ENCODE results near the gene MRPL11. TPM values are rescaled to one million over a fixed set of nuclear protein-coding genes. Genes with fewer than 3 reads are reported as not detected.
A peak's percentile ranks its signal among the peaks of the same experiment; 100 is the strongest.

Gene MRPL11
- total and polyA plus RNA-seq, 2 of the 13 experiments (the other 11 are each of a cell fraction or from before 2014, with no cell fraction given), result 72.9 to 176 TPM

GRCh38 chr11:66421492-66422205 lies 17.0 kb downstream of the MRPL11 start (continued):
- peak; percentile 100 for TF ChIP-seq ZNF878 (CRISPR knock-in tag; IDR thresholded peaks at IDR 0.05)
- peak; percentile 100 for TF ChIP-seq CBFB (CRISPR knock-in tag; IDR thresholded peaks at IDR 0.05)
- peak; percentile 100 for TF ChIP-seq ZNF572 (CRISPR knock-in tag; IDR thresholded peaks at IDR 0.05)
- peak; percentile 100 for TF ChIP-seq NFATC3 (CRISPR knock-in tag; IDR thresholded peaks at IDR 0.05)
- TF ChIP-seq TBP (CRISPR knock-in tag; IDR thresholded peaks at IDR 0.05), result no peak
- TF ChIP-seq KDM3A (CRISPR knock-in tag; IDR thresholded peaks at IDR 0.05; ENCODE audit: low read depth), result peak; percentile 100
- TF ChIP-seq TMF1 (CRISPR knock-in tag; IDR thresholded peaks at IDR 0.05; ENCODE audit: low read depth), result peak; percentile 100
- TF ChIP-seq HOXD1 (CRISPR knock-in tag; IDR thresholded peaks at IDR 0.05), result peak; percentile 100
- TF ChIP-seq PAX8 (CRISPR knock-in tag; IDR thresholded peaks at IDR 0.05; ENCODE audit: borderline replicate concordance), result peak; percentile 100
- TF ChIP-seq ZNF772 (CRISPR knock-in tag; IDR thresholded peaks at IDR 0.05), result peak; percentile 100
- peak; percentile 100 for TF ChIP-seq ATF5 (CRISPR knock-in tag; IDR thresholded peaks at IDR 0.05; ENCODE audit: low read depth)
- TF ChIP-seq FOXM1 (CRISPR knock-in tag; IDR thresholded peaks at IDR 0.05), result peak; percentile 100
- TF ChIP-seq HOXA9 (CRISPR knock-in tag; IDR thresholded peaks at IDR 0.05; ENCODE audit: borderline replicate concordance), result peak; percentile 100
- peak; percentile 100 for TF ChIP-seq AKNA (CRISPR knock-in tag; IDR thresholded peaks at IDR 0.05; ENCODE audit: borderline replicate concordance)
- peak; percentile 100 for TF ChIP-seq REL (CRISPR knock-in tag; conservative IDR thresholded peaks at IDR 0.05)
- peak; percentile 100 for TF ChIP-seq EHMT2 (IDR thresholded peaks at IDR 0.05; ENCODE audit: borderline replicate concordance, low read depth, low read length)
- TF ChIP-seq AFF4 (CRISPR knock-in tag; IDR thresholded peaks at IDR 0.05), result peak; percentile 100
- TF ChIP-seq CREM (IDR thresholded peaks at IDR 0.05), result peak; percentile 55; the same call in 1 of the 2 replicates
- TF ChIP-seq CREM (CRISPR knock-in tag; IDR thresholded peaks at IDR 0.05), result peak; percentile 99

All from HepG2 (cell line).